ENCODE measurements around the gene CFTR. TPM values are rescaled to one million over a fixed set of nuclear protein-coding genes. Genes with fewer than 3 reads are reported as not detected.

The CFTR gene
- total RNA-seq, 1 donor: not detected

DNA sequence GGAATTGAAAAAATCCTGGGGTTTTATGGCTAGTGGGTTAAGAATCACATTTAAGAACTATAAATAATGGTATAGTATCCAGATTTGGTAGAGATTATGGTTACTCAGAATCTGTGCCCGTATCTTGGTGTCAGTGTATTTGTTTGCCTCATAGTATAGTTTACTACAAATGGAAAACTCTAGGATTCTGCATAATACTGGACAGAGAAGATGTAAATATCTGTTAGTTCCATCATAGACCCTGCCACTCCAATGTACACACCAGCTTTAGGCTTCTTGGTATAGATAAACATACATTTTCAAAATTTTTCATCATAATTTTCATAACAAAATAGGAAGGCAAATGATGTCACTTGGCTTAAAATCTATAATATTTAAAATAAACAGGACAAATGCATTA is 108.1 kb downstream of the CFTR start:
- no peaks in the 10 kb centered on the region for H3K79me2 ChIP-seq (ENCODE audit: insufficient read depth, low read length)
- no peak overlapping the region for H3K27ac ChIP-seq (ENCODE audit: low read depth, low read length)
- DNase-seq (ENCODE audit: insufficient read length, low spot score, missing footprints): no peak
- no peaks in the 10 kb centered on the region for H3K4me1 ChIP-seq (ENCODE audit: insufficient read depth, low read length)
- H3K36me3 ChIP-seq (ENCODE audit: insufficient read depth, low read length): no peaks in the 10 kb centered on the region
- no peak overlapping the region for H3K4me2 ChIP-seq (ENCODE audit: insufficient read depth, low read length)
- H3K4me3 ChIP-seq (ENCODE audit: insufficient read depth, low read length): no peak overlapping the region
- no peak overlapping the region for H2AFZ ChIP-seq (ENCODE audit: low read length)
- H4K20me1 ChIP-seq (ENCODE audit: insufficient read depth, low read length): no peaks in the 10 kb centered on the region
- TF ChIP-seq, protein P1, sequence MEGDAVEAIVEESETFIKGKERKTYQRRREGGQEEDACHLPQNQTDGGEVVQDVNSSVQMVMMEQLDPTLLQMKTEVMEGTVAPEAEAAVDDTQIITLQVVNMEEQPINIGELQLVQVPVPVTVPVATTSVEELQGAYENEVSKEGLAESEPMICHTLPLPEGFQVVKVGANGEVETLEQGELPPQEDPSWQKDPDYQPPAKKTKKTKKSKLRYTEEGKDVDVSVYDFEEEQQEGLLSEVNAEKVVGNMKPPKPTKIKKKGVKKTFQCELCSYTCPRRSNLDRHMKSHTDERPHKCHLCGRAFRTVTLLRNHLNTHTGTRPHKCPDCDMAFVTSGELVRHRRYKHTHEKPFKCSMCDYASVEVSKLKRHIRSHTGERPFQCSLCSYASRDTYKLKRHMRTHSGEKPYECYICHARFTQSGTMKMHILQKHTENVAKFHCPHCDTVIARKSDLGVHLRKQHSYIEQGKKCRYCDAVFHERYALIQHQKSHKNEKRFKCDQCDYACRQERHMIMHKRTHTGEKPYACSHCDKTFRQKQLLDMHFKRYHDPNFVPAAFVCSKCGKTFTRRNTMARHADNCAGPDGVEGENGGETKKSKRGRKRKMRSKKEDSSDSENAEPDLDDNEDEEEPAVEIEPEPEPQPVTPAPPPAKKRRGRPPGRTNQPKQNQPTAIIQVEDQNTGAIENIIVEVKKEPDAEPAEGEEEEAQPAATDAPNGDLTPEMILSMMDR (IDR thresholded peaks at IDR 0.05; ENCODE audit: extremely low read depth, low read depth, low read length): no peak
- no peaks in the 10 kb centered on the region for H3K27me3 ChIP-seq (ENCODE audit: insufficient read depth, low read length)
- no peaks in the 10 kb centered on the region for H3K9me3 ChIP-seq (ENCODE audit: low read depth, low read length)

DNA sequence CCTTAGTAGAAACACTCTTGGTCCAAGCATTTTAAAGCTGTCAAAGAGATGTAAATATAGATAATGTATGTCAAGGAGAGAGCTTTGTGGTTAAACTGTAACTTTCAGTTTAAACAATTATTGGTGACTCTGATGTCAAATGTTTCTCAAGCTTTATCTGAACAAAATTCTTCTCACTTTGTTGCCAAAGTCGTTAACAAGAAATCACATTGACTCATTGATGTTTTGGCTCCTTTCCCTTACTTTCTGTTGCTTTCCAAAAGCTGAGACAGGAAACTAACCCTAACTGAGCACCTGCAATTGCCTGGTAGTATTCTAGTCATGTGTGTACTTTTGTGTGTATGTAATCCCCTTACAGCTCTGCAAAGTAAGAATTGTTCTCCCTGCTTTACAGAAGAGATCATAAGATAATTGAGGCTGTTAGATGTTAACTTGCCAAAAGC is 108.5 kb downstream of the CFTR start:
- Histone ChIP-seq H3K9me3 (ENCODE audit: low read depth, low read length) (no peaks in the 10 kb centered on the region), H3K79me2 (ENCODE audit: insufficient read depth, low read length) (no peaks in the 10 kb centered on the region), H3K4me2 (ENCODE audit: insufficient read depth, low read length) (no peak overlapping the region), H2AFZ (ENCODE audit: low read length) (no peak overlapping the region), H3K4me1 (ENCODE audit: insufficient read depth, low read length) (no peaks in the 10 kb centered on the region), H3K27me3 (ENCODE audit: insufficient read depth, low read length) (no peaks in the 10 kb centered on the region), H3K36me3 (ENCODE audit: insufficient read depth, low read length) (no peaks in the 10 kb centered on the region), H3K27ac (ENCODE audit: low read depth, low read length) (no peak overlapping the region), H4K20me1 (ENCODE audit: insufficient read depth, low read length) (no peaks in the 10 kb centered on the region), H3K4me3 (ENCODE audit: insufficient read depth, low read length) (no peak overlapping the region)
- DNase-seq (ENCODE audit: insufficient read length, low spot score, missing footprints): no peak
- TF ChIP-seq, protein P1 (IDR thresholded peaks at IDR 0.05; ENCODE audit: extremely low read depth, low read depth, low read length): no peak

DNA sequence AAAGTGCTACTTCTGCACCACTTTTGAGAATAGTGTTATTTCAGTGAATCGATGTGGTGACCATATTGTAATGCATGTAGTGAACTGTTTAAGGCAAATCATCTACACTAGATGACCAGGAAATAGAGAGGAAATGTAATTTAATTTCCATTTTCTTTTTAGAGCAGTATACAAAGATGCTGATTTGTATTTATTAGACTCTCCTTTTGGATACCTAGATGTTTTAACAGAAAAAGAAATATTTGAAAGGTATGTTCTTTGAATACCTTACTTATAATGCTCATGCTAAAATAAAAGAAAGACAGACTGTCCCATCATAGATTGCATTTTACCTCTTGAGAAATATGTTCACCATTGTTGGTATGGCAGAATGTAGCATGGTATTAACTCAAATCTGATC is 110.4 kb downstream of the CFTR start:
- TF ChIP-seq, protein P1 (IDR thresholded peaks at IDR 0.05; ENCODE audit: extremely low read depth, low read depth, low read length): no peak
- no peaks in the 10 kb centered on the region for H3K36me3 ChIP-seq (ENCODE audit: insufficient read depth, low read length)
- H3K9me3 ChIP-seq (ENCODE audit: low read depth, low read length): no peaks in the 10 kb centered on the region
- no peaks in the 10 kb centered on the region for H3K27me3 ChIP-seq (ENCODE audit: insufficient read depth, low read length)
- H3K27ac ChIP-seq (ENCODE audit: low read depth, low read length): no peak overlapping the region
- H3K79me2 ChIP-seq (ENCODE audit: insufficient read depth, low read length): no peaks in the 10 kb centered on the region
- DNase-seq (ENCODE audit: insufficient read length, low spot score, missing footprints): no peak
- H3K4me2 ChIP-seq (ENCODE audit: insufficient read depth, low read length): no peak overlapping the region
- no peak overlapping the region for H3K4me3 ChIP-seq (ENCODE audit: insufficient read depth, low read length)
- H2AFZ ChIP-seq (ENCODE audit: low read length): no peak overlapping the region
- H4K20me1 ChIP-seq (ENCODE audit: insufficient read depth, low read length): no peaks in the 10 kb centered on the region
- H3K4me1 ChIP-seq (ENCODE audit: insufficient read depth, low read length): no peaks in the 10 kb centered on the region

DNA sequence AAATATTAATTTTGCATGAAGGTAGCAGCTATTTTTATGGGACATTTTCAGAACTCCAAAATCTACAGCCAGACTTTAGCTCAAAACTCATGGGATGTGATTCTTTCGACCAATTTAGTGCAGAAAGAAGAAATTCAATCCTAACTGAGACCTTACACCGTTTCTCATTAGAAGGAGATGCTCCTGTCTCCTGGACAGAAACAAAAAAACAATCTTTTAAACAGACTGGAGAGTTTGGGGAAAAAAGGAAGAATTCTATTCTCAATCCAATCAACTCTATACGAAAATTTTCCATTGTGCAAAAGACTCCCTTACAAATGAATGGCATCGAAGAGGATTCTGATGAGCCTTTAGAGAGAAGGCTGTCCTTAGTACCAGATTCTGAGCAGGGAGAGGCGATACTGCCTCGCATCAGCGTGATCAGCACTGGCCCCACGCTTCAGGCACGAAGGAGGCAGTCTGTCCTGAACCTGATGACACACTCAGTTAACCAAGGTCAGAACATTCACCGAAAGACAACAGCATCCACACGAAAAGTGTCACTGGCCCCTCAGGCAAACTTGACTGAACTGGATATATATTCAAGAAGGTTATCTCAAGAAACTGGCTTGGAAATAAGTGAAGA is 112.3 kb downstream of the CFTR start:
- Histone ChIP-seq H3K4me1 (ENCODE audit: insufficient read depth, low read length) (no peaks in the 10 kb centered on the region), H3K4me2 (ENCODE audit: insufficient read depth, low read length) (no peak overlapping the region), H3K4me3 (ENCODE audit: insufficient read depth, low read length) (no peak overlapping the region), H3K27me3 (ENCODE audit: insufficient read depth, low read length) (no peaks in the 10 kb centered on the region), H2AFZ (ENCODE audit: low read length) (no peak overlapping the region), H3K9me3 (ENCODE audit: low read depth, low read length) (no peaks in the 10 kb centered on the region), H3K27ac (ENCODE audit: low read depth, low read length) (no peak overlapping the region), H3K36me3 (ENCODE audit: insufficient read depth, low read length) (no peaks in the 10 kb centered on the region), H3K79me2 (ENCODE audit: insufficient read depth, low read length) (no peaks in the 10 kb centered on the region), H4K20me1 (ENCODE audit: insufficient read depth, low read length) (no peaks in the 10 kb centered on the region)
- DNase-seq (ENCODE audit: insufficient read length, low spot score, missing footprints): no peak
- TF ChIP-seq, protein P1 (IDR thresholded peaks at IDR 0.05; ENCODE audit: extremely low read depth, low read depth, low read length): no peak
